Upper lobe of left lung (tissue), 4 donors: Measurements from ENCODE around the gene PPP1R12C.

ENCODE experiments used
- CTCF ChIP-seq, 6 experiments: fragments of 450-650 bp in 4 of 6; fragments of 200-600 bp in 2 of 6; sonication (generic) in 2 of 6; IDR thresholded peaks; one replicate each; pipeline ENCODE4 v1.5.1; 2016 to 2019; ENCODE audit warnings: antibody characterized with exemption in 6 of 6
- POLR2A ChIP-seq, 4 donors: fragments of 450-650 bp; IDR thresholded peaks; one replicate each; pipeline ENCODE4 v1.5.1; 2016 to 2017; ENCODE audit warnings: antibody characterized with exemption in 4 of 4, mild to moderate bottlenecking in 2 of 4

- TF ChIP-seq POLR2A (IDR thresholded peaks at IDR 0.05) (no peak), CTCF (IDR thresholded peaks at IDR 0.05) (no peak)
Observed at GRCh38 chr19:55083004-55083850, 34.2 kb downstream of the PPP1R12C start.
